ENCODE results near the gene RAD1. TPM values are rescaled to one million over a fixed set of nuclear protein-coding genes. Genes with fewer than 3 reads are reported as not detected.

Gene RAD1
- polyA plus RNA-seq, 3 donors = 34.9 to 36.8 (median 36.6) TPM

DNA sequence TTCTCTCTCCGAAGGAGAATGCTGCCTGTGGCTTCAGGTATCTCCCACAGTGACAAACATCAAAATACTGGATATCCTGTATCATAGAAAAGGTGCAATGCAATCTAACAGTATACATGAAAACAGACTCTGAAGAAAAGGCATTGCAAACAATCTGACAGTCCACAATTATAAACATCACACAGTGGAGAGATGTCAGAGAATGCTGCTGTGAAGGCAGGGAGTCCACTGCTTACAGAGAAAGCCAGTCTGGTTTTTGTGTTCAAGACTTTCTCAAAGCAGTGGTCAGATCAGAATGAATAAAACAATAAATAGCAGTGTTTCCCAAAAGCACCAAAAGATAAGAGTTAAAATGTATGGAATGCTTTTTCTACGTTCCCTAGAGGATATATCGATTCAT lies 47.6 kb downstream of the RAD1 start:
- DNase-seq (ENCODE audit: low read depth in 3 of 3, low spot score in 2 of 3) = no peak

- no peak for DNase-seq (ENCODE audit: low read depth in 3 of 3, low spot score in 2 of 3)
Observed at GRCh38 chr5:34866989-34867471, 48.3 kb downstream of the RAD1 start.

DNA sequence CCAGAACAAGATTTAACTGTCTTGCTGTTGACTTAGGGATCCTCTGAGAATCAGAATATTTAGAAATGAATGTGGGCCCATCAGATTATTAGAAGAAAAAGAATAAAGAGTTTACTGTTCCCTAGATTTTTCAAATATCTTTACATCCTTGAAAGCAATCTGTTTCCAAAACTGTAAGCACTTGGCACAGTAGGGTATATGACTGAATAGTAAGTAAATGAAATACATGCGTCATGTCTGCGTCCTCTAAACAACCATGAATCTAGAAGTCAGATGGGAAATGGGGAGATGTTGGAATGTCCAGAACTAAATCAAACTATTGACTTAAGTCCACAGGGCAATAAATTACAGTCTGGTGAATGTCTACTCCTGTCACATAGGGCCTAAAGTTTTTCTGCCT lies 50.2 kb downstream of the RAD1 start:
- DNase-seq (ENCODE audit: low read depth in 3 of 3, low spot score in 2 of 3) = no peak

- DNase-seq (ENCODE audit: low read depth in 3 of 3, low spot score in 2 of 3) = no peak
Observed at GRCh38 chr5:34863946-34864345, 51.4 kb downstream of the RAD1 start.

- no peak for DNase-seq (ENCODE audit: low read depth in 3 of 3, low spot score in 2 of 3)
Observed at GRCh38 chr5:34859253-34859652, 56.1 kb downstream of the RAD1 start.

DNA sequence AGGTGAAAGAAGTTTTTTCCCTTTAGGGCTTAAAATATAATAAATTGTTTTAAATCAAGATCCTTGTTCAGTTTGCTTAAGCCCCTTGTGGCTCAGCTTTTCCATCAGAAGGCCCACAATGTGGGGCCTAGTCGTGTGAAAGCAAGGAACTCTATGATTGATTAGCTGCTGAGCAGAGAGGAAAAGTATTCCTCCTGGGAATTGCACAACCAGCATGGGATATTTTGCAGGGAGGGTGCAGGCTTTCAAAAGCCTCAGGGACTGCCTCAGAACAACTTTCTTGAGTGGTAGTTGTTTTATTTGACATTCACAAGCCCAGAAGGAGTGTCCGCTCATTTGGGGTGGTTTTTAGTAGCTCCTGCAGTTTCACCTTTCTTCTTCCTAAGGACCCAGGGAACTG lies 56.5 kb downstream of the RAD1 start:
- DNase-seq (ENCODE audit: low read depth in 3 of 3, low spot score in 2 of 3) = no peak

DNA sequence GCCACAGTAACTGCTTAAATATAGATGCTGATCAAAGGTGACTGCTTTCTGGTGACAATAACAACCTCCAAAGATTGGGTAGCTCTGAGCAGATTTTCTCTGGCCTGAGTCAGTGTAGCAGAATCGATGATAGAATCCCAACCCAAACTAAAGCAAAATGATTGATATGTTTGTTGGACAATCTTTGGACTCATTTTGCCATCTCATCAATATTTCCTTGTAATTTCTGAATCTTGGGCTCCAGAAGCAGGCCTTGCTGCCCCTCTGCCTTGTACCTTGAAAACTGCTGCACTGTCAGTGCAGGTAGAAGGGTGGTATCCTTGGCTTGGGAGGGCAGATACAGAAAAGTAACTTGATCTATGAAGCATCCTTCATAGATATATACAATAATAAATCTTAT lies 57.4 kb downstream of the RAD1 start:
- DNase-seq (ENCODE audit: low read depth in 3 of 3, low spot score in 2 of 3) = no peak

GRCh38 chr5:34857161-34857560 lies 58.1 kb downstream of the RAD1 start:
- no peak for DNase-seq (ENCODE audit: low read depth in 3 of 3, low spot score in 2 of 3)

Other genes starting within 250 kb of the RAD1 start
- gene TTC23L, start 76.3 kb downstream of the RAD1 start, polyA plus RNA-seq (ENCODE audit: insufficient read length in 3 of 3) = 1 to 10 TPM; 3.2 to 3.6 (median 3.4) TPM
- gene BRIX1, start 207 bp upstream of the RAD1 start, polyA plus RNA-seq (ENCODE audit: insufficient read length in 3 of 3) = 10 to 100 TPM; 55.9 to 65.9 (median 62.2) TPM
- gene DNAJC21, start 14.1 kb upstream of the RAD1 start, polyA plus RNA-seq (ENCODE audit: insufficient read length in 3 of 3) = 10 to 100 TPM; 86.7 to 87.9 (median 87.7) TPM
- 10 to 100 TPM; 51.6 to 80.5 (median 60.4) TPM for gene AGXT2, start 132.4 kb upstream of the RAD1 start, polyA plus RNA-seq (ENCODE audit: insufficient read length in 3 of 3)